Left lung (tissue), 10 donors: ENCODE data around the gene DSCAML1. TPM values are rescaled to one million over a fixed set of nuclear protein-coding genes. Genes with fewer than 3 reads are reported as not detected.

Experiments used
- ATAC-seq: fragments of 200-7000 bp; cut with Tn5 transposase; one replicate; pipeline ENCODE4 v1.9.1; 2020; ENCODE audit warnings: moderate library complexity
- DNase-seq, 4 donors: peaks; one replicate each; pipeline ENCODE4 v3.0.0-alpha.2; 2013 to 2020
- H3K27ac ChIP-seq, 2 donors: fragments of 200-600 bp; sonication (generic) in 1 of 2; one replicate each; pipeline versions ENCODE4 v1.5.0 to v1.8.0; 2020 to 2021
- H3K27me3 ChIP-seq, 2 donors: fragments of 200-600 bp; sonication (generic) in 1 of 2; one replicate each; pipeline versions ENCODE4 v1.5.0 to v1.8.0; 2020 to 2021
- H3K36me3 ChIP-seq, 2 donors: fragments of 200-600 bp; sonication (generic) in 1 of 2; one replicate each; pipeline versions ENCODE4 v1.5.0 to v1.8.0; 2020 to 2021
- H3K4me1 ChIP-seq, 2 donors: fragments of 200-600 bp; one replicate each; pipeline ENCODE4 v1.8.0; 2021
- H3K4me3 ChIP-seq, 2 donors: fragments of 200-600 bp; sonication (generic) in 1 of 2; one replicate each; pipeline versions ENCODE4 v1.5.0 to v1.8.0; 2020 to 2021; ENCODE audit warnings: mild to moderate bottlenecking in 1 of 2
- H3K9me3 ChIP-seq, 2 donors: fragments of 200-600 bp; sonication (generic) in 1 of 2; one replicate each; pipeline versions ENCODE4 v1.5.0 to v1.8.0; 2020 to 2021
- CTCF ChIP-seq, 2 donors: fragments of 200-600 bp; sonication (generic) in 1 of 2; IDR thresholded peaks; one replicate each; pipeline versions ENCODE4 v1.5.0 to v1.8.0; 2021; ENCODE audit warnings: antibody characterized with exemption in 2 of 2
- intact Hi-C, 2 donors: fragments of 100-400 bp; cut with DNase I; formaldehyde crosslinking; loops; one replicate each; pipeline versions ENCODE4 v1.11.2 to v1.14.2; 2022
- polyA plus RNA-seq, 6 donors: library from polyadenylated mRNA; unstranded; fragments of 120-200 nt; gene quantifications; one replicate each; pipeline ENCODE4 v1.2.1, GENCODE V29; 2013; ENCODE audit not compliant: insufficient read length in 6 of 6
- total RNA-seq, 2 donors: library from RNA; stranded (reverse); fragmentation: NEBNext Ultra II Directional; extraction: Animal tissue kit (Norgen Biotek cat#: 25700); gene quantifications; one replicate each; pipeline ENCODE4 v1.2.1, GENCODE V29; 2021
- donor health status: DM: no; HTN: yes; CAD: no.
- donor health status: DM: no; HTN: no; CAD: no.

The DSCAML1 gene
- total and polyA plus RNA-seq, 8 donors = 0.35 to 1.8 (median 1.2) TPM

DNA sequence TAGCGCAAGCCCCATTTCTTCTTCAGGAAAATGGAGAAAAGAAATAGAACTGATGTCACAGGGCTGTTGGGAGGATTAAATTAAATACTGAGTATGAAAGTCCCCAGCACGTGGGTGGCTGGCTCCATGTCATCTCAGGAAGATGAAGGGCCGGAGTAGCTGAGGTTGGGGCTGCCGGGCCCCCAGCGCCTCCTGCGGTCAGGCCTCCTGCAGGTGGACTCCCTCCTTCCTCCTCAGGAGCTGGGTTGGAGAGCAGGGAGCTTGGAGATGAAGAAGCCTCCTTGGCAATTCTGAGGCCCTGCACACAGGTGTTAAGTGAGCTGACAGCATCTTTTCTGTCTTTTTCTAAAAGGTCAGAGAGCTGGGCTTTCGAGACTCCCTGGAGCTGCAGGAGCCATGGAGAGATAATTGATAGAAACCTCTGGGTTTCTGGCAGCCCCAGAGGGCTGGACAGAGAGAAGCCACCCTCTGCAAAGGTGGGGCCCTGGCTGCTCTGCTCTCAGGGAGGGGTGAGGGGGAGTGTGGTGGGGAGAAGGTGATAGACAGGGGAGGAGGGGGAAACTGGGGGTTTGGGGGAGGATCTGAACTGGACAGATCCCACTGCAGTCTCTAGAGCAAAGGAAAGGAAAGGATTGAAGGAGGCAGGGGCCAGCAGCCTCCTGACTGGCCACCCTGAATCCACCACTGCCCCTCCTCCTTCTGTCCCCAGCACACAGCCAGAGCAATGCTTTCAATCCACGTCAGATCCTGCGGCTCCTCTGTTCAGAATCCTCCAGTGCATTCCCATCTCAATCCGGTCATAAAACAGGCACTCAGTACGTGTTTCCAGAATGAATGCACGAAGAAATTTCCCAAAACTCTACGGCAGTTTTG lies 258.5 kb downstream of the DSCAML1 start:
- H3K4me3 ChIP-seq = no peak overlapping the region
- no peaks in the 10 kb centered on the region for H3K27me3 ChIP-seq
- H3K9me3 ChIP-seq = no peaks in the 10 kb centered on the region
- H3K4me1 ChIP-seq = peaks cover 0 to 3% of the 10 kb centered on the region in 2 donors
- TF ChIP-seq CTCF (IDR thresholded peaks at IDR 0.05) = no peak
- H3K36me3 ChIP-seq = no peaks in the 10 kb centered on the region
- DNase-seq (peak in 1 of 4 donors; percentile 37), ATAC-seq (no peak)
- intact Hi-C loops = no loop called here
- H3K27ac ChIP-seq = no peak overlapping the region

GRCh38 chr11:117535850-117536411 lies 261.1 kb downstream of the DSCAML1 start:
- DNase-seq (peak in 1 of 4 donors; percentile 71), ATAC-seq (no peak)
- TF ChIP-seq CTCF (IDR thresholded peaks at IDR 0.05) = no peak
- no peak overlapping the region for H3K27ac ChIP-seq
- no peaks in the 10 kb centered on the region for H3K36me3 ChIP-seq
- H3K4me1 ChIP-seq = peaks cover 0 to 3% of the 10 kb centered on the region in 2 donors
- H3K9me3 ChIP-seq = no peaks in the 10 kb centered on the region
- no peaks in the 10 kb centered on the region for H3K27me3 ChIP-seq
- no peak overlapping the region for H3K4me3 ChIP-seq
- intact Hi-C loops = no loop called here

- no peak overlapping the region for H3K27ac ChIP-seq
- H3K9me3 ChIP-seq = no peaks in the 10 kb centered on the region
- ATAC-seq = peak; percentile 25
- intact Hi-C loops = no loop called here
- no peak overlapping the region for H3K4me3 ChIP-seq
- H3K27me3 ChIP-seq = no peaks in the 10 kb centered on the region
- peak in 2 of 4 donors; percentile 39 to 47 for DNase-seq
- H3K4me1 ChIP-seq = peaks cover 0 to 3% of the 10 kb centered on the region in 2 donors
- H3K36me3 ChIP-seq = no peaks in the 10 kb centered on the region
- no peak for TF ChIP-seq CTCF (IDR thresholded peaks at IDR 0.05)
Observed at GRCh38 chr11:117535201-117535849, 261.7 kb downstream of the DSCAML1 start.

DNA sequence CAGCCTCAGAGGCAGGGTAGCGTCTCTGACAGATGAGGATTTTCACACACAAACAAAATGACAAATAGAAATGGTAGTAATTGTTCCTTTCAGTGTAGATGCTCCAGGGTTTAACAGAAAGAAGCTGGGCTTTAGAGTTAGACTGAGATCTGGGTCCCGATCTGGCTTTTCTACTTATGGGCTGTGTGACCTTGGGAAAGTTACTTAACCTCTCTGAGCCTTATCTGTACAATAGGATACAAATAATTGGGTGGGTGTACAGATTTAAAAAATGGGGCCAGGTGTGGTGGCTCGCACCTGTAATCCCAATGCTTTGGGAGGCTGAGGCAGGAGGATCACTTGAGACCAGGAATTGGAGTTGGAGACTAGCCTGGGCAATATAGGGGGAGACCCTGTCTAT lies 264.4 kb downstream of the DSCAML1 start:
- Histone ChIP-seq H3K4me3 (no peak overlapping the region), H3K9me3 (no peaks in the 10 kb centered on the region), H3K36me3 (no peaks in the 10 kb centered on the region), H3K27ac (no peak overlapping the region), H3K27me3 (no peaks in the 10 kb centered on the region), H3K4me1 (peaks cover 0 to 3% of the 10 kb centered on the region in 2 donors)
- TF ChIP-seq CTCF (IDR thresholded peaks at IDR 0.05) = no peak
- no peak for ATAC-seq
- no peak for DNase-seq
- intact Hi-C loops = no loop called here

GRCh38 chr11:117529816-117530215 lies 267.2 kb downstream of the DSCAML1 start:
- no peaks in the 10 kb centered on the region for H3K27me3 ChIP-seq
- DNase-seq = peak in 1 of 4 donors; percentile 59
- no peaks in the 10 kb centered on the region for H3K36me3 ChIP-seq
- ATAC-seq = no peak
- no peak overlapping the region for H3K4me3 ChIP-seq
- H3K27ac ChIP-seq = no peak overlapping the region
- H3K4me1 ChIP-seq = no peaks in the 10 kb centered on the region
- H3K9me3 ChIP-seq = no peaks in the 10 kb centered on the region
- no peak for TF ChIP-seq CTCF (IDR thresholded peaks at IDR 0.05)
- intact Hi-C loops = no loop called here
